A549 (cell line): ENCODE data around the gene ZDHHC17. TPM values are rescaled to one million over a fixed set of nuclear protein-coding genes. Genes with fewer than 3 reads are reported as not detected.

ENCODE experiments used
- ATAC-seq, 2 experiments: fragments of 200-7000 bp in 1 of 2; fragments of >200 bp in 1 of 2; cut with Nextera tagmentation in 1 of 2; cut with Tn5 transposase in 1 of 2; 3 replicates each; pipeline versions ENCODE4 v1.8.0 to v1.9.1; 2018 to 2020; ENCODE audit warnings: mild to moderate bottlenecking in 1 of 2, moderate library complexity in 1 of 2
- CTCF ChIA-PET: fragments of 300-600 bp; sonication (Branson Sonifier 250); formaldehyde crosslinking; extraction: SDS; loops from one replicate; lab custom pipeline; 2021; ENCODE audit warnings: antibody characterized with exemption, inconsistent platforms; lab: Yijun Ruan, JAX
- POLR2A ChIA-PET: fragments of 350-600 bp; formaldehyde crosslinking; extraction: SDS; loops from one replicate; lab custom pipeline; 2021; ENCODE audit warnings: antibody characterized with exemption, inconsistent platforms; lab: Yijun Ruan, JAX
- DNase-seq, 2 experiments: peaks; one replicate each; pipeline versions ENCODE4 v3.0.0 to v3.0.0-alpha.2; 2011 to 2016; ENCODE audit warnings: low read depth in 1 of 2, low spot score in 1 of 2
- FAIRE-seq: peaks from 2 replicates; lab custom pipeline; 2011; peaks lifted over from hg19 to GRCh38; lab: Jason Lieb, UNC
- H3K27ac ChIP-seq, 2 experiments: fragments of >200 bp; sonication (Bioruptor Twin); formaldehyde crosslinking; 3 replicates each; pipeline ENCODE4 v1.5.1; 2016 to 2017
- H3K4me1 ChIP-seq: fragments of >200 bp; sonication (Bioruptor Twin); formaldehyde crosslinking; 3 replicates; pipeline ENCODE4 v1.6.1; 2016
- H3K4me2 ChIP-seq: fragments of >200 bp; sonication (Bioruptor Twin); formaldehyde crosslinking; 3 replicates; pipeline ENCODE4 v1.6.1; 2016
- H3K4me3 ChIP-seq: fragments of >200 bp; sonication (Bioruptor Twin); formaldehyde crosslinking; 3 replicates; pipeline ENCODE4 v1.5.1; 2016
- H3K9me3 ChIP-seq: fragments of >200 bp; sonication (Bioruptor Twin); formaldehyde crosslinking; 3 replicates; pipeline ENCODE4 v1.6.1; 2016
- BHLHE40 ChIP-seq: IDR thresholded peaks from 2 replicates; pipeline ENCODE4 v1.6.1; 2012; ENCODE audit warnings: low read depth, low read length, inconsistent platforms
- CBX2 ChIP-seq: fragments of 200-600 bp; sonication (generic); IDR thresholded peaks from 2 replicates; pipeline ENCODE4 v1.6.1; 2016; ENCODE audit warnings: low read depth, mild to moderate bottlenecking, borderline replicate concordance
- CBX8 ChIP-seq: fragments of 200-600 bp; sonication (generic); IDR thresholded peaks from 2 replicates; pipeline ENCODE4 v1.6.1; 2016
- CEBPB ChIP-seq, 2 experiments: fragments of >200 bp in 1 of 2; sonication (Bioruptor Twin) in 1 of 2; formaldehyde crosslinking in 1 of 2; IDR thresholded peaks; 2 replicates each; pipeline ENCODE4 v1.6.1; 2012 to 2016
- CHD4 ChIP-seq: fragments of 200-600 bp; sonication (generic); IDR thresholded peaks from 2 replicates; pipeline ENCODE4 v1.6.1; 2016; ENCODE audit warnings: antibody characterized with exemption, mild to moderate bottlenecking, borderline replicate concordance
- FOSL2 ChIP-seq, 2 experiments: fragments of 450-650 bp in 1 of 2; fragments of >200 bp in 1 of 2; sonication (Bioruptor Twin) in 1 of 2; formaldehyde crosslinking; IDR thresholded peaks; 2 replicates each; pipeline versions ENCODE4 v1.5.0 to v1.6.1; 2016 to 2020; ENCODE audit warnings: mild to moderate bottlenecking in 1 of 2, moderate library complexity in 1 of 2
- HOXA7 ChIP-seq: fragments of 250-450 bp; sonication (Bioruptor Pico); IDR thresholded peaks from 2 replicates; pipeline ENCODE4 v1.5.0; 2020; ENCODE audit warnings: mild to moderate bottlenecking, moderate library complexity
- HOXB5 ChIP-seq: fragments of 250-450 bp; sonication (Bioruptor Pico); IDR thresholded peaks from 2 replicates; pipeline ENCODE4 v1.5.0; 2020; ENCODE audit warnings: mild to moderate bottlenecking, moderate library complexity
- JUN ChIP-seq, 2 experiments: fragments of >200 bp; sonication (Bioruptor Twin); formaldehyde crosslinking; IDR thresholded peaks; 2 replicates in 1 of 2; 3 replicates in 1 of 2; pipeline ENCODE4 v1.6.1; 2016 to 2017
- MAZ ChIP-seq: fragments of 150-350 bp; IDR thresholded peaks from 2 replicates; pipeline ENCODE4 v1.6.1; 2014; ENCODE audit warnings: antibody characterized with exemption, low read depth, low read length, borderline replicate concordance
- NFE2L2 ChIP-seq: fragments of 150-350 bp; conservative IDR thresholded peaks from 2 replicates; pipeline ENCODE4 v1.6.1; 2014; ENCODE audit warnings: low read length
- NR3C1 ChIP-seq: fragments of >200 bp; sonication (Bioruptor Twin); formaldehyde crosslinking; IDR thresholded peaks from 3 replicates; pipeline ENCODE4 v1.6.1; 2017
- RAD21 ChIP-seq, 2 experiments: fragments of >200 bp in 1 of 2; sonication (Bioruptor Twin) in 1 of 2; formaldehyde crosslinking in 1 of 2; IDR thresholded peaks in 1 of 2; conservative IDR thresholded peaks in 1 of 2; 2 replicates in 1 of 2; 3 replicates in 1 of 2; pipeline ENCODE4 v1.6.1; 2012 to 2018; ENCODE audit warnings: inconsistent platforms in 1 of 2
- RARB ChIP-seq: fragments of 250-450 bp; sonication (Bioruptor Pico); IDR thresholded peaks from 2 replicates; pipeline ENCODE4 v1.8.0; 2021; ENCODE audit warnings: mild to moderate bottlenecking, moderate library complexity
- SREBF2 ChIP-seq: fragments of 450-650 bp; IDR thresholded peaks from 2 replicates; pipeline ENCODE4 v1.6.1; 2014; ENCODE audit warnings: mild to moderate bottlenecking, moderate library complexity
- TFCP2L1 ChIP-seq: fragments of 250-450 bp; sonication (Bioruptor Pico); IDR thresholded peaks from 2 replicates; pipeline ENCODE4 v1.5.0; 2021; ENCODE audit warnings: mild to moderate bottlenecking
- ZFP36 ChIP-seq: fragments of 450-650 bp; IDR thresholded peaks from 2 replicates; pipeline ENCODE4 v1.6.1; 2014; ENCODE audit warnings: borderline replicate concordance; ENCODE audit not compliant: partially characterized antibody
- WGBS: methylation state at CpG from one replicate; pipeline ENCODE4 v1.1.6; 2017; ENCODE audit errors: missing lambda C conversion rate; 5-methylcytosine and 5-hydroxymethylcytosine counted together
- polyA plus RNA-seq, 4 experiments: library from polyadenylated mRNA; depleted of rRNA in 3 of 4; stranded (reverse); fragments of >200 nt; fragmentation: RNase III in 1 of 4; extraction: RNeasy Plus Mini Kit Qiagen cat#74134 plus additional on column Dnase treatment in 1 of 4; gene quantifications; 2 replicates in 3 of 4; 3 replicates in 1 of 4; pipeline ENCODE4 v1.2.3, GENCODE V29; 2011 to 2017
- TF ChIP-seq, protein P1 (sequence below): fragments of 200-600 bp; sonication (generic); IDR thresholded peaks from 2 replicates; pipeline ENCODE4 v1.6.1; 2016; ENCODE audit warnings: antibody characterized with exemption, mild to moderate bottlenecking, moderate library complexity
- TF ChIP-seq, protein P2 (sequence below): fragments of 150-350 bp; IDR thresholded peaks from 2 replicates; pipeline ENCODE4 v1.6.1; 2014; ENCODE audit warnings: low read depth, mild to moderate bottlenecking, low read length
- TF ChIP-seq, protein P3 (sequence below): IDR thresholded peaks from 2 replicates; pipeline ENCODE4 v1.6.1; 2012; ENCODE audit warnings: low read depth, borderline replicate concordance

ZDHHC17 gene
- polyA plus RNA-seq, 2 of the 4 experiments (the other 2 are of a cell fraction) = 28.1 to 54.8 TPM

DNA sequence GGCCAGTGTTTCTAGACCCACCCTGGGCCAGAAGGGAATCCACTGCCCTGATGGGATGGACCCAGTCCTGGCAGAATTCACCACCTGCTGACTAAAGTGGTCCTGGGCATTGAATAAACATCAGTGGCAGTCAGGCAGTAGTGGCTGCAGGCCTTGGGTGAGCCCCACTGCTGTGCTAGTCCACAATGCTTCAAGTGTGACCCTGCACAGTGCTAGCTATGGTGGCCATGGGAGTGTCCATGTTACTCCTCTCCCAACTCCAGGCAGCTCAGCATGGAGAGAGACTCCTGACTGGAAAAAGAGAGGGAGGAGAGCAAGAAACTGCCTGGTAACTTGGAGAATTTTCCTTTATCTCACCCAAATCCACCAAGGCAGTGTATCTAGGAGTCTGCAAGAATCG lies 132.4 kb downstream of the ZDHHC17 start:
- Histone ChIP-seq H3K9me3 (0 out of 3 replicates have a peak, but pooled peaks cover 3% of the 10 kb centered on the region), H3K4me1 (no peaks in the 10 kb centered on the region), H3K4me2 (no peak overlapping the region), H3K4me3 (no peak overlapping the region), H3K27ac (no peak overlapping the region)
- CTCF ChIA-PET = no interaction called here
- DNase-seq (no peak), FAIRE-seq (no peak), ATAC-seq (peak in 1 of 2 experiments; percentile 36; a peak in 2 of 6 replicates)
- TF ChIP-seq HOXA7 (CRISPR knock-in tag) = no peak
- no peak for TF ChIP-seq BHLHE40
- no peak for TF ChIP-seq CHD4
- TF ChIP-seq RARB = no peak
- TF ChIP-seq SREBF2 = no peak
- no peak for TF ChIP-seq RAD21 (conservative IDR thresholded peaks at IDR 0.05 in 1 of 2, IDR thresholded peaks at IDR 0.05 in 1 of 2)
- TF ChIP-seq, protein P1, sequence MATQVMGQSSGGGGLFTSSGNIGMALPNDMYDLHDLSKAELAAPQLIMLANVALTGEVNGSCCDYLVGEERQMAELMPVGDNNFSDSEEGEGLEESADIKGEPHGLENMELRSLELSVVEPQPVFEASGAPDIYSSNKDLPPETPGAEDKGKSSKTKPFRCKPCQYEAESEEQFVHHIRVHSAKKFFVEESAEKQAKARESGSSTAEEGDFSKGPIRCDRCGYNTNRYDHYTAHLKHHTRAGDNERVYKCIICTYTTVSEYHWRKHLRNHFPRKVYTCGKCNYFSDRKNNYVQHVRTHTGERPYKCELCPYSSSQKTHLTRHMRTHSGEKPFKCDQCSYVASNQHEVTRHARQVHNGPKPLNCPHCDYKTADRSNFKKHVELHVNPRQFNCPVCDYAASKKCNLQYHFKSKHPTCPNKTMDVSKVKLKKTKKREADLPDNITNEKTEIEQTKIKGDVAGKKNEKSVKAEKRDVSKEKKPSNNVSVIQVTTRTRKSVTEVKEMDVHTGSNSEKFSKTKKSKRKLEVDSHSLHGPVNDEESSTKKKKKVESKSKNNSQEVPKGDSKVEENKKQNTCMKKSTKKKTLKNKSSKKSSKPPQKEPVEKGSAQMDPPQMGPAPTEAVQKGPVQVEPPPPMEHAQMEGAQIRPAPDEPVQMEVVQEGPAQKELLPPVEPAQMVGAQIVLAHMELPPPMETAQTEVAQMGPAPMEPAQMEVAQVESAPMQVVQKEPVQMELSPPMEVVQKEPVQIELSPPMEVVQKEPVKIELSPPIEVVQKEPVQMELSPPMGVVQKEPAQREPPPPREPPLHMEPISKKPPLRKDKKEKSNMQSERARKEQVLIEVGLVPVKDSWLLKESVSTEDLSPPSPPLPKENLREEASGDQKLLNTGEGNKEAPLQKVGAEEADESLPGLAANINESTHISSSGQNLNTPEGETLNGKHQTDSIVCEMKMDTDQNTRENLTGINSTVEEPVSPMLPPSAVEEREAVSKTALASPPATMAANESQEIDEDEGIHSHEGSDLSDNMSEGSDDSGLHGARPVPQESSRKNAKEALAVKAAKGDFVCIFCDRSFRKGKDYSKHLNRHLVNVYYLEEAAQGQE = no peak
- no peak for TF ChIP-seq TFCP2L1 (CRISPR knock-in tag)
- no peak for TF ChIP-seq CEBPB (IDR thresholded peaks at IDR 0.05)
- TF ChIP-seq MAZ = no peak
- no peak for TF ChIP-seq JUN (IDR thresholded peaks at IDR 0.05)
- TF ChIP-seq CBX8 = no peak
- WGBS = 67% methylated on average over 1 of the region's 1 CpG
- POLR2A ChIA-PET = no interaction called here

DNA sequence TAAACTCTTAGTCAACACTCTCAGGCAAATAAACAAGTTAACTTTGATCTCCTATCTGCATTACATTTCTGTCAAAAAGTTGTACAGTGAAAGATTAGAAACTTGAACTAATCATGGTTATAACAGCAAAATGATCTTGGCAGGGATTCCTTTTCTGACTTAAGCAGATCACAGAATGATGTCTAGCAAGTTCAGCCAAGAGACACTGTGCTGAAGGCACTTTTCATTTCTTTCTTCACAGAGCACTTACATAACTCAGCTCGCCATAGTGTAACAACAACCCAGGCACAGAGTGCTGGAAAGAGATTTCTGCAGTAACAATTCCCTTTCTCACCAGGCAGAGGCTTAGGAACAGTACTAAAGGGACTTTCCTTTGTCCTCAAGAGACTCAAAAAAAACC lies 134.5 kb downstream of the ZDHHC17 start:
- POLR2A ChIA-PET = no interaction called here
- Histone ChIP-seq H3K4me1 (no peaks in the 10 kb centered on the region), H3K9me3 (0 out of 3 replicates have a peak, but pooled peaks cover 3% of the 10 kb centered on the region), H3K4me3 (no peak overlapping the region), H3K4me2 (no peak overlapping the region), H3K27ac (no peak overlapping the region)
- CTCF ChIA-PET = interaction anchor here (1.7 kb wide), 1 partner anchor 12 kb away, joined by 4 read pairs; no protein-coding TSS in a partner anchor
- TF ChIP-seq NR3C1 (no peak), ZFP36 (no peak), NFE2L2 (no peak), FOSL2 (IDR thresholded peaks at IDR 0.05) (no peak), FOSL2 (CRISPR knock-in tag; IDR thresholded peaks at IDR 0.05) (no peak), CBX2 (no peak), HOXB5 (CRISPR knock-in tag) (no peak)
- TF ChIP-seq, protein P2, sequence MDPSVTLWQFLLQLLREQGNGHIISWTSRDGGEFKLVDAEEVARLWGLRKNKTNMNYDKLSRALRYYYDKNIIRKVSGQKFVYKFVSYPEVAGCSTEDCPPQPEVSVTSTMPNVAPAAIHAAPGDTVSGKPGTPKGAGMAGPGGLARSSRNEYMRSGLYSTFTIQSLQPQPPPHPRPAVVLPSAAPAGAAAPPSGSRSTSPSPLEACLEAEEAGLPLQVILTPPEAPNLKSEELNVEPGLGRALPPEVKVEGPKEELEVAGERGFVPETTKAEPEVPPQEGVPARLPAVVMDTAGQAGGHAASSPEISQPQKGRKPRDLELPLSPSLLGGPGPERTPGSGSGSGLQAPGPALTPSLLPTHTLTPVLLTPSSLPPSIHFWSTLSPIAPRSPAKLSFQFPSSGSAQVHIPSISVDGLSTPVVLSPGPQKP = no peak
- TF ChIP-seq, protein P3, sequence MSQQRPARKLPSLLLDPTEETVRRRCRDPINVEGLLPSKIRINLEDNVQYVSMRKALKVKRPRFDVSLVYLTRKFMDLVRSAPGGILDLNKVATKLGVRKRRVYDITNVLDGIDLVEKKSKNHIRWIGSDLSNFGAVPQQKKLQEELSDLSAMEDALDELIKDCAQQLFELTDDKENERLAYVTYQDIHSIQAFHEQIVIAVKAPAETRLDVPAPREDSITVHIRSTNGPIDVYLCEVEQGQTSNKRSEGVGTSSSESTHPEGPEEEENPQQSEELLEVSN = no peak
- WGBS = 57% methylated on average over 1 of the region's 1 CpG
- no peak for DNase-seq
- ATAC-seq = no peak
- FAIRE-seq = no peak
